HEK293T (cell line): ENCODE data around the gene APMAP.

Experiments used
- CTCF ChIA-PET: fragments of 350-600 bp; formaldehyde crosslinking; extraction: SDS; loops from one replicate; lab custom pipeline; 2021; ENCODE audit warnings: antibody characterized with exemption, inconsistent platforms; lab: Yijun Ruan, JAX
- POLR2A ChIA-PET: fragments of 350-600 bp; formaldehyde crosslinking; extraction: SDS; loops from one replicate; lab custom pipeline; 2020; ENCODE audit warnings: antibody characterized with exemption, inconsistent platforms; lab: Yijun Ruan, JAX
- DNase-seq: peaks from one replicate; pipeline ENCODE4 v3.0.0; 2012; ENCODE audit warnings: mixed read lengths; ENCODE audit errors: extremely low spot score
- ARNT ChIP-seq: fragments of 450-650 bp; IDR thresholded peaks from 2 replicates; pipeline ENCODE4 v1.6.1; 2017; ENCODE audit warnings: mild to moderate bottlenecking
- BHLHE40 ChIP-seq: fragments of 450-650 bp; IDR thresholded peaks from 2 replicates; pipeline ENCODE4 v1.6.1; 2016; ENCODE audit warnings: mild to moderate bottlenecking, moderate library complexity, borderline replicate concordance
- CTBP1 ChIP-seq: fragments of 450-650 bp; IDR thresholded peaks from 2 replicates; pipeline ENCODE4 v1.6.1; 2016; ENCODE audit warnings: borderline replicate concordance
- ELF4 ChIP-seq: fragments of 450-650 bp; IDR thresholded peaks from 2 replicates; pipeline ENCODE4 v1.6.1; 2017; ENCODE audit warnings: antibody characterized with exemption
- FOXA1 ChIP-seq: fragments of 450-650 bp; IDR thresholded peaks from 2 replicates; pipeline ENCODE4 v1.6.1; 2016; ENCODE audit warnings: mild to moderate bottlenecking
- FOXK2 ChIP-seq: fragments of 450-650 bp; IDR thresholded peaks from 2 replicates; pipeline ENCODE4 v1.6.1; 2016; ENCODE audit warnings: mild to moderate bottlenecking
- FOXM1 ChIP-seq: fragments of 450-650 bp; IDR thresholded peaks from 2 replicates; pipeline ENCODE4 v1.6.1; 2017; ENCODE audit warnings: mild to moderate bottlenecking, borderline replicate concordance
- HDGF ChIP-seq: fragments of 450-650 bp; IDR thresholded peaks from 2 replicates; pipeline ENCODE4 v1.6.1; 2017; ENCODE audit warnings: antibody characterized with exemption, borderline replicate concordance
- L3MBTL2 ChIP-seq: fragments of 450-650 bp; conservative IDR thresholded peaks from 2 replicates; pipeline ENCODE4 v1.6.1; 2016; ENCODE audit warnings: mild to moderate bottlenecking
- LEF1 ChIP-seq: fragments of 450-650 bp; IDR thresholded peaks from 2 replicates; pipeline ENCODE4 v1.6.1; 2017; ENCODE audit warnings: mild to moderate bottlenecking, borderline replicate concordance
- NFRKB ChIP-seq: fragments of 450-650 bp; IDR thresholded peaks from 2 replicates; pipeline ENCODE4 v1.6.1; 2016; ENCODE audit warnings: mild to moderate bottlenecking, moderate library complexity
- SP1 ChIP-seq: fragments of 450-650 bp; IDR thresholded peaks from 2 replicates; pipeline ENCODE4 v1.6.1; 2017
- SUZ12 ChIP-seq: fragments of 450-650 bp; IDR thresholded peaks from 2 replicates; pipeline ENCODE4 v1.6.1; 2016; ENCODE audit warnings: mild to moderate bottlenecking
- TARDBP ChIP-seq: fragments of 450-650 bp; IDR thresholded peaks from 2 replicates; pipeline ENCODE4 v1.6.1; 2016
- ZNF384 ChIP-seq: fragments of 450-650 bp; IDR thresholded peaks from 2 replicates; pipeline ENCODE4 v1.6.1; 2016
- TF ChIP-seq, protein P1 (sequence below): fragments of 450-650 bp; IDR thresholded peaks from 2 replicates; pipeline ENCODE4 v1.6.1; 2016

Gene APMAP

GRCh38 chr20:24972341-24972740 is 20.2 kb downstream of the APMAP start:
- no peak for TF ChIP-seq LEF1
- CTCF ChIA-PET, result no interaction called here
- DNase-seq, result no peak
- POLR2A ChIA-PET, result no interaction called here

DNA sequence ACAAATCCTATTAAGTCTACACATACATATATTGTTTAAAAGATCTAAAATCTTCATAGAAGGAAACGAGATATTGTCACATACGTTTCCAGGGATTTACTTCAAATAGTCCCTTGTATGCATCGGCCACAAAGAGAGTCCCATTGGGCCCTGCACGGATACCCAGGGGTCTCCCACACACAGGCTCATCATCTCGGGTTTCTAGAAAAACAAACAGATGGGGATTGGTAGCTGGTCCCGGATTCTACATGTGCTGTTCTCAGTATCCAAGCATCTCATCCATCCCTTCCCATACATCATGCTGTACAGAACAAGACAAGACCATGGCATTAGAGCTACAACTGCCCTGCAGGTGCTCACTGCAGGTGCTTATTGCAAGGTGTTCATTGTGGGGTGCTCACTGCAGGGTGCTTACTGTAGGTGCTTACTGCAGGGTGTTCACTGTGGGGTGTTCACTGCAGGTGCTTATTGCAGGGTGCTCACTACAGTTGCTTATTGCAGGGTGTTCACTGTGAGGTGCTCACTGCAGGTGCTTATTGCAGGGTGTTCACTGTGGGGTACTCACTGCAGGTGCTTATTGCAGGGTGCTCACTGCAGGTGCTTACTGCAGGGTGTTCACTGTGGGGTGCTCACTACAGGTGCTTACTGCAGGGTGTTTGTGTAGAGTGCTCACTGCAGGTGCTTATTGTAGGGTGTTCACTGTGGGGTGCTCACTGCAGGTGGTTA is 21.0 kb downstream of the APMAP start:
- no peak for DNase-seq
- POLR2A ChIA-PET, result no interaction called here
- CTCF ChIA-PET, result no interaction called here
- TF ChIP-seq SUZ12 (no peak), ARNT (no peak), ZNF384 (no peak), NFRKB (no peak), SP1 (no peak), CTBP1 (no peak), BHLHE40 (no peak), LEF1 (no peak), HDGF (no peak), FOXM1 (no peak), TARDBP (no peak), ELF4 (no peak), L3MBTL2 (no peak), FOXK2 (no peak), FOXA1 (no peak)
- TF ChIP-seq, protein P1, sequence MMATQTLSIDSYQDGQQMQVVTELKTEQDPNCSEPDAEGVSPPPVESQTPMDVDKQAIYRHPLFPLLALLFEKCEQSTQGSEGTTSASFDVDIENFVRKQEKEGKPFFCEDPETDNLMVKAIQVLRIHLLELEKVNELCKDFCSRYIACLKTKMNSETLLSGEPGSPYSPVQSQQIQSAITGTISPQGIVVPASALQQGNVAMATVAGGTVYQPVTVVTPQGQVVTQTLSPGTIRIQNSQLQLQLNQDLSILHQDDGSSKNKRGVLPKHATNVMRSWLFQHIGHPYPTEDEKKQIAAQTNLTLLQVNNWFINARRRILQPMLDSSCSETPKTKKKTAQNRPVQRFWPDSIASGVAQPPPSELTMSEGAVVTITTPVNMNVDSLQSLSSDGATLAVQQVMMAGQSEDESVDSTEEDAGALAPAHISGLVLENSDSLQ, result no peak

- no peak for TF ChIP-seq CTBP1
- no peak for TF ChIP-seq FOXM1
- TF ChIP-seq SP1, result no peak
- TF ChIP-seq ELF4, result no peak
- no peak for TF ChIP-seq HDGF
- no peak for TF ChIP-seq TARDBP
- DNase-seq, result no peak
- ChIA-PET POLR2A (no interaction called here), CTCF (no interaction called here)
These were observed 21.8 kb downstream of the APMAP start for GRCh38 chr20:24970754-24971153.

DNA sequence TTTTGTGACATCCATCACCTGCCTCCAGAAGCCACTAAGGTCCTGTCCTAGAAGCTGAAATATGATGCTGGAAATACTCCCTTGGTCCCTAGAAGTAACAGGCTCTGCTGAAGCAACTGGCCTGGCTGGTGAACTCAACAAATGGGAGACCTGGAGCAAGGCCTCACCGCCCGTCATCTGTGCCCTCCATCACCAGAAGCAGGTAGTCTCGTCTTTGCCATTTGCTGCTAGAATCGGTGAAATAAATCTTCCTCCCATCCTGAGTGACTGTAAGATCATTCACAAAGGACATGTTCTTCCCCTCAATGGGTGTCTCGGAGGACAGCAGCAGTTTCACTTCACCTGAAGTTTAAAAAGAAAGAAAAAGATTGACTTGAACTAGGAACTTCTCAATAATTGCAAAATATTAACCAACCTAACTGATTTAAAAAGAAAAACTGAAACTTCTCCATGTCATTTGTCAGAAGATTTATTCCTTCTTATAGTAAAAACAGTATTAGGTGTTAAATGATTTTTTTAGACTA is 22.5 kb downstream of the APMAP start:
- ChIA-PET CTCF (no interaction called here), POLR2A (no interaction called here)
- TF ChIP-seq SP1 (no peak), BHLHE40 (no peak), ZNF384 (no peak), CTBP1 (no peak), LEF1 (no peak), FOXM1 (no peak), HDGF (no peak), SUZ12 (no peak), ELF4 (no peak), FOXK2 (no peak), TARDBP (no peak), L3MBTL2 (no peak), NFRKB (no peak), FOXA1 (no peak), ARNT (no peak)
- TF ChIP-seq, protein P1, result no peak
- DNase-seq, result no peak

DNA sequence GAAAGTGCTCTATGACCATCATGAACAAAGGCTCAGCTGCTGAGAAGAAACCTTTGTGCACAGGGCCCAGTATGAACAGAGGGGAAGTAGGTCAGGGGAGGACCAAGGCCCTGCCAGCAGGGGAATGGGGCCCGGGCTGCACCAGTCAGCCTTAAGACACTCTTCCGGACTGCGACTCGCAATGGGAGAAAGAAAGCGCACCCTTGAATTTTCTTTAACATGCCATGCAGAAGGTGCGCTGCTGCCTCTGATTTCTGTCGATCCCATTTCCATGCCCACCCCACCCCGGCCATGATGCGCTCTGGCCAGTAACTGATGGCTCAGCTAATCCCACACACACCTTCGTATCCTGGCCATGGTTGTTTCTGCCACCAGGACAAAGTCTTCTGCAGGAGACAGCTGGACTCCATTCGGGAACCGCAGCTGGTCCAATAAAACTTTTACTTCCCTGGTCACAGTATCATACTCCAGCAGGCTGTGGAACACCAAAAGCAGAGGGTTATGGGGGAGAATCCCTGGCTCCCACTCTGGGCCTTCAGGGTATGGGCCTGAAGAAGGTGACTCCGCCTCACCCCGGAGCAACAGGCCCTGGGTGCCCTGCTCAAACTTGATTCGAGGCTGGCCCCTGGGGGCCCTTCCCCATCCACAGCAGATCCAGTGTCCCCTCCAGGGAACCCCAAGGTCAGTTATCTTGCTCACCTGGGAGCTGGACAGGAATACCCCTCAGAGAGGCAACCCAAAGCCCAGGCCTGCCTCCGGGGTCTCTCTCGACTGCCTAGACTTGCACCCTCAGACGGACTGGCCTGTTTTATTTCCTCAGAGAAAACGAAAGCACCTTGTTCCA is 23.1 kb downstream of the APMAP start:
- DNase-seq, result no peak
- ChIA-PET CTCF (no interaction called here), POLR2A (no interaction called here)
- TF ChIP-seq BHLHE40 (no peak), CTBP1 (no peak), ELF4 (no peak), FOXA1 (no peak), NFRKB (no peak), ARNT (no peak)

GRCh38 chr20:24968278-24968800 is 24.2 kb downstream of the APMAP start:
- ChIA-PET POLR2A (no interaction called here), CTCF (no interaction called here)
- DNase-seq, result no peak
- no peak for TF ChIP-seq ARNT
- TF ChIP-seq NFRKB, result no peak
- no peak for TF ChIP-seq L3MBTL2
- no peak for TF ChIP-seq ZNF384
- TF ChIP-seq FOXM1, result no peak
- no peak for TF ChIP-seq FOXK2
- no peak for TF ChIP-seq BHLHE40
- no peak for TF ChIP-seq FOXA1
- no peak for TF ChIP-seq LEF1
- TF ChIP-seq CTBP1, result no peak
- TF ChIP-seq, protein P1, result no peak
- TF ChIP-seq ELF4, result no peak
- TF ChIP-seq SUZ12, result no peak
- TF ChIP-seq HDGF, result no peak
- TF ChIP-seq SP1, result no peak
